Brain pericyte (primary cell): ENCODE data around the gene WDR11.

ENCODE experiments used
- DNase-seq: peaks from one replicate; pipeline ENCODE4 v3.0.0-alpha.2; 2012; ENCODE audit warnings: low read depth, low spot score

The WDR11 gene

DNA sequence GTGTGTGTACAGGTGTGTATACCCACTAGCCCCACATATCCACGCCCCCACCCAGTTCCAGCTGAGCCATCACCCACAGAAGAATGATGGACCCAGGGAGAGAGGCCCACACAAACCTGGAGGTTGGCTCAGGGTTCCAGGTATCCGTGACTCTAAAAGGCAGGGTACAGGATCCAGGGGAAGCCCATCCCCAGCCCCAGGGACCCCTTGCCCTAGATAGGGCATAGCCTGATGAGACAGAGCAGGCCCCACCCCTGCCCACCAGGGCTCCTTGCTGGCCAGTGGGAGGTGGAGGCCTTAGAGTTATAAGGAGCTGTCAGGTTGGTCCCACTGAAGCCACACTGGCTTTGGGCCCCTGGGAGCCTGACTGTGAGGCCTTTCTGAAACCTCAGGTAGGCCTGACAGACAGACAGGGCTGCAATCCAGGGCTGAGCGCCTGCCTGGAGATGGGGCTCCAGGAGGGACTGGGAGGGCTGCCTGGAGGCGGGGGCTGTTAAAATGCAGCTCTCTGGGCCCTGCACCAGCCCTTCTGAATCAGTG, 93.5 kb downstream of the WDR11 start:
- no peak for DNase-seq

- no peak for DNase-seq
Observed at GRCh38 chr10:120945182-120945581, 94.0 kb downstream of the WDR11 start.

DNA sequence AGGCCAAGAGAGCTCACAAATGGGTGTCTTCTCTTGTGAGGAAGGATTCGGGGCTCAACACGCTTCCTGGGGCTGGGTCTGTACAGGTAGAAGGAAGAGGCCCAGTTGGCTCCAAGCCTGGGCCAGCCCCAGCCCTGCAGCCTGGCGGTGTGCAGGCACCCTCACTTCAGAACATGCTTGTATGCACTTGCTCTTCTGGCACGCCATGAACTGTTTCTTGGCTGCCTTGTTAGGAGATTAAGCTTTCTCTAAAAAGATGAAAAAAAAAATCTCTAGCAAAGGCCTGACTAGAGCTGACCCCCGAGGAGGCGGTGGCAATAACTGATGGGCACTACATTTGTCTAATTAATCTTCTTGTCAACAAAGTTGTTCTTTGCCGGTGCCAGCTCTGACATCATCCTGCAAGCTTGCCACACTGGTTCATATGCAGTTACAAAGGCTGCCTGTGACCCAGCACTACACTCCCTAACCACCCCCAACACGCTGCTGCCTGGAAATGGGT, 94.7 kb downstream of the WDR11 start:
- no peak for DNase-seq

- no peak for DNase-seq
Observed at GRCh38 chr10:120946497-120946896, 95.3 kb downstream of the WDR11 start.

GRCh38 chr10:120948889-120949608, 97.9 kb downstream of the WDR11 start:
- DNase-seq: peak; percentile 27

- DNase-seq: no peak
Observed at GRCh38 chr10:120949609-120950031, 98.5 kb downstream of the WDR11 start.

DNA sequence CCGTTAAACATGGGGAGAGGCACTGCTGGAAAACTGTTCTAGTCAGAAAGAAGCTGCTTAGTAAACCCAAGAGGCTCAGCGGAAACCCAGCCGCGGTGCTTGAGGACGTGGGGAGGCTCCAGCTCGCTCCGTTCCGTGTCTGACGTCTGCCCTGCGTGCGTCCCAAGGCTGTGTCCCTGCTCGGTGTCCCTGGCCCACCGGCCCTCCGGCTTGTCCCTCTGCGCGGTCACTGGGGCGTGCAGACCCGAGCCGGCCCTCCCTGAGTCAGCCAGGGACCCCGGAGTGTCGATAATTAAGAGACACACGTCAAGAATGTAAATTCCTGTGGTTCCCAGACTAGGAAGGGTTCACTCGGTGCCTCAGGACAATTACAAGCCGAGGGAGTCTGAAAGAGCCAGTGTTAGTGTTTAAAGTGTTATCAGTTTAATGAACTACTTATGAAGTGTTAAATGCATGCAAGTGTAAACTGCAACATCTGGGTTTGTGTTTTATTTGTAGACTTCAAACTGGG, 98.9 kb downstream of the WDR11 start:
- DNase-seq: no peak

DNA sequence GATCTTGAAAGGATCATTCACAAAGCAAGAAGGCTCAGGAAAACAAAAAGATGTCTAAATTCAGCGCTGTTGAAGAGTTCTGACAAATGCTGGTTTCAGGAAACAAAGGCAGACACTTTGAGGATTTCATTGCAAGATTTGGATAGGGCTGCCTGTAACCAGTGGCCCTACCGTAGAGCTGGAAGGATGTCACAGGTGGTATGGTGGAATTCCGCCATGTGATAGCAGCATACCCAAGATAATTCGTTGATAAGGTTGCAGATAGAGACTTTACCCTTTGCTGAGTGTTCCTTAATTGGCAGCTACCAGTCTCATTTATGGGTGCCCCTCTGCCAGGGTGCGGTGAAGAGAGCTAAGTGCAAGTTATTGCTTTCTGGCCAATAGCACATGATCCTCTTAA, 100.1 kb downstream of the WDR11 start:
- no peak for DNase-seq

DNA sequence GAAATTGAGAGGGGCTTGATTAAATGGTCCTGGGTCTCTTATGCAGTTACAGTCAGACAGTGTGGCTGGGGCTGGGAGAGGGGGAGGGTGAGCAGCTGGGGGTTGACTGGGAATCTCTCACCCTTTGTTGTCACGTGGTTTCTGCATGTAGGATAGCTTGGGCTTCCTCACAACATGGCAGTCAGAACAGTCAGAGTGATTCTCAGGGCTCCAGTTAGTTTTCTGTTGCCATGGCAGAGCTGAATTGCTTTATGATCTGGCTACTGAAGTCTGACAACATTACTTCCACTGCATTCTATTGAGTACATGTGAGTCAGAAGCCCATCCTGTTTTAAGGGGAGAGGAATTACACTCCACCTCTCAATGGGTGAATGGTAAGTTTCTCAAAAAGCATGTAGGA, 102.7 kb downstream of the WDR11 start:
- DNase-seq: no peak
